IPS-20b (cell line): Measurements from ENCODE around the gene C10orf95.
A peak's percentile ranks its signal among the peaks of the same experiment; 100 is the strongest.

Source experiments
- H3K27ac ChIP-seq: one replicate; pipeline ENCODE4 v1.5.1; 2013; ENCODE audit warnings: low read length
- H3K27me3 ChIP-seq: 2 replicates; pipeline ENCODE4 v1.6.1; 2013; ENCODE audit warnings: mild to moderate bottlenecking, low read length, inconsistent platforms; ENCODE audit not compliant: insufficient read depth
- H3K36me3 ChIP-seq: 2 replicates; pipeline ENCODE4 v1.6.1; 2013; ENCODE audit warnings: low read depth, mild to moderate bottlenecking, inconsistent platforms, low read length, moderate library complexity; ENCODE audit not compliant: insufficient read depth
- H3K4me1 ChIP-seq: 2 replicates; pipeline ENCODE4 v1.6.1; 2013; ENCODE audit warnings: mild to moderate bottlenecking, control low read depth, inconsistent platforms, low read length, moderate library complexity; ENCODE audit not compliant: insufficient read depth
- H3K4me3 ChIP-seq: 2 replicates; pipeline ENCODE4 v1.5.1; 2013; ENCODE audit warnings: mild to moderate bottlenecking, low read length, inconsistent platforms
- H3K9ac ChIP-seq: 2 replicates; pipeline ENCODE4 v1.6.1; 2013; ENCODE audit warnings: low read depth, mild to moderate bottlenecking, inconsistent platforms, low read length, moderate library complexity
- H3K9me3 ChIP-seq: 2 replicates; pipeline ENCODE4 v1.6.1; 2013; ENCODE audit warnings: mild to moderate bottlenecking, low read depth, low read length, inconsistent platforms; ENCODE audit not compliant: insufficient read depth

C10orf95 gene

DNA sequence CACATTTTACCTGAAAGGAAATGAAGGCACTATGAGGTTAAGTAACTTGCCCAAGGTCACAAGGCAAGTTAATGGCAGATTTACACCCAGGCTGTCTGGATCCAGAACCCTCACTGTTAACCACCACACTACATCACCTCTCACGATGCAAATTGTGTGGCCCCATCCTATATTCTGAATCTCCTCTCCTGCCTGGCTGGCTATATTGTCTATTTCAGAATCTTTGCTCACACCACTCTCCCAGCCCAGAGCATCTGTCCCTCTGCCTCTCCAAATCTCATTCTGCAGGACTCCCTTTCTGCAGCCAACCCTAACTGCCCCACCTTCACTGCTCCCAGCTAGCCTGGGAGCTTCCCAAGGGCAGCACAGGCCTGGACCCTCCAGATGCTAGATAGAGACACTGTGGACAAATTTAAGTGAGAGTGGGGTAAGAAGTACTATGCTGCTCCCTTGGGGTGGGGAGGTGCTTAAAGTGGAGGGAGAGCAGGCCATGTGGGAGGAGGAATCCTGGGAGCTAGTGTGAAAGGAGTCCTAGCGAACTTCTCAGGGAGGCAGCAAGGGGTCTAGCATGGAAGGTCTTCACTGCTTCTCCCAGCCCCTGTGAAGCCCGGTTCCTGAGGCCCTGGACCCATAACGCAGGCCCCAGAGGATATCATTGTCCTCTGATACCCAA lies 19.8 kb downstream of the C10orf95 start:
- H3K4me1 ChIP-seq = peaks cover 11% of the 10 kb centered on the region
- H3K27me3 ChIP-seq = peaks cover 40% of the 10 kb centered on the region
- H3K9me3 ChIP-seq = no peaks in the 10 kb centered on the region
- H3K4me3 ChIP-seq = peak overlapping the region; percentile 98
- peak overlapping the region; percentile 97 for H3K9ac ChIP-seq
- no peaks in the 10 kb centered on the region for H3K36me3 ChIP-seq
- H3K27ac ChIP-seq = peak overlapping the region; percentile 76

DNA sequence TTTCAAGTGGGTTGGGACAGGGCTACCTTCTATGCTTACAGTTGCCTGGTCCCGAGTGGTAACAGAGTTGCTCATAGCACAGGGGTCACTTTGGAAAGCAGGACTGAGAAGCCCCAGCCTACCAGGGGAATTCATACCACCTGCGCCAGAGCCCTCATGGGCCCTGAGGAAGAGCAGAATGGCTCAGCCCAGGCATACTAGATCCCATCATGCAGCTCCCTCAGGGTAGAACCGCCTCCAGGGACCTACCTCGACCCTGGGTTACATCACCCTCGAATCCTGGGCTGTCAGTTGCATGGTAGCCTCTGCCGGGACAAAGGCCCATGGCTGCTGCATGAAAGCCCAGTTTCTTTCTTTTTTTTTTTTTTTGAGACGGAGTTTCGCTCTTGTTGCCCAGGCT lies 21.9 kb downstream of the C10orf95 start:
- peaks cover 18% of the 10 kb centered on the region for H3K27me3 ChIP-seq
- no peaks in the 10 kb centered on the region for H3K9me3 ChIP-seq
- no peaks in the 10 kb centered on the region for H3K36me3 ChIP-seq
- H3K27ac ChIP-seq = no peak overlapping the region
- H3K4me1 ChIP-seq = peaks cover 4% of the 10 kb centered on the region; the same call in 1 of the 2 replicates
- H3K9ac ChIP-seq = no peak overlapping the region
- H3K4me3 ChIP-seq = no peak overlapping the region

DNA sequence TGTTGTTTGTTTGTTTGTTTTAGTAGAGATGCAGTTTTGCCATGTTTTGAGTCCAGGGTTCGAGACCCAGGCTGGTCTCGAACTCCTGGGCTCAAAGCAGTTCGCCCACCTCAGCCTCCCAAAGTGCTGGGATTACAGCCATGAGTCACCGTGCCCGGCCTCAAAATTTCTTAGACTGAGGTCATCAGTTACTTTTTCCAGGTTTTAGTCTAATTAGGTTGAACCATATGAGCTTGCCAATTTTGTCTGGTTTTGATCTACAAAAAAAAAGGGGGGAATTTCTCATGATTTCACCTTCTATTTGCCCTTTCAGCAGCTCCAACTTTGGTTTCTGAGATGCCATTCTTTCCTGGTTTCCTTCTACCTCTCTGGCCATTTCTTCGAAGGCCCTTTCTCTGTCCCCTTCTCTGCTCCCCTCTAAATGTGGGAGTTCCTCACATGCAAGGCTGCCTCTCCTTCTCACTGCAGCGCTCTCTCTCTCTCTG lies 24.5 kb downstream of the C10orf95 start:
- Histone ChIP-seq H3K36me3 (peaks cover 13% of the 10 kb centered on the region), H3K4me1 (peaks cover 4% of the 10 kb centered on the region; the same call in 1 of the 2 replicates), H3K9ac (no peak overlapping the region), H3K4me3 (no peak overlapping the region), H3K27ac (no peak overlapping the region), H3K9me3 (no peaks in the 10 kb centered on the region), H3K27me3 (peaks cover 11% of the 10 kb centered on the region)

DNA sequence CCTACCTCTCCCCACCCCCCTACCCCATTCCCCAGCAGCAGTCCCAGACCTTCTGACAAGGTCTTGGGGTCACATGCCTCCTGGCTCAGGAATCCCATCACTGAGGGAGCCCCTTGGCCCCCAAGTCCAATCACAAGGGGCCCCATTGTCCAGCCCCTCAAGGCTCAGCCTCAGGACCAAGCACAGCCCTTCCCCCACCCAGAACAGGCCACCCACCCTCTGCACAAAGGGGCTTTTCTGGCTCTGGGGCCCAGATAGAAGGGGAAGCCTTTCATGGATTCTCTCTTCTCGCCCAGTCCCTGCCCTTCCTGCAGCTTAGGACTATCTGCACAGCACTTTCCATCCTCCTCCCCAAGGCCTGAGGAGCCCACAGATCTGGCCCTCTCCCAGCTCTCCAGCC lies 25.9 kb downstream of the C10orf95 start:
- H3K27me3 ChIP-seq = peaks cover 15% of the 10 kb centered on the region
- no peak overlapping the region for H3K9ac ChIP-seq
- H3K4me1 ChIP-seq = no peaks in the 10 kb centered on the region
- H3K4me3 ChIP-seq = no peak overlapping the region
- no peaks in the 10 kb centered on the region for H3K9me3 ChIP-seq
- H3K36me3 ChIP-seq = peaks cover 13% of the 10 kb centered on the region
- H3K27ac ChIP-seq = no peak overlapping the region

DNA sequence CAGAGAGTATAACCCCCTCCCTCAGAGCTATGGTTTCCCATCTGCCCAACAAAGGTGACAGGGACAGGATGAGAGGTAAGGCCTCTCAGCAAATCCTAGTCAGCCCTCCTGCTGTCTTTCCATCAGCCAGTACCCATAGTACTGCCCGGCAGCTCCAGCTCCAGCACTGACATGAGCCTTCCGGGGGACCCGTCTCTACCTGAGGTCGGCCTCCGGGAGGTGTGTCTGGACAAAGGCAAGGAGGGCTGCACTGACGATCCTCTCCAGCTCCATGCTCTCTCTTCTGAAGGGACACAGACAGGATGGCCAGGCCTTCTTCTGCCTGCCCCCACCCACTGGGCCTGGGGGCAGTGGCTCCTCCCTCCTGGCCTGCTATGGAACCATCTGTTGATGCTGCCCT lies 26.4 kb downstream of the C10orf95 start:
- Histone ChIP-seq H3K9ac (no peak overlapping the region), H3K4me1 (no peaks in the 10 kb centered on the region), H3K9me3 (no peaks in the 10 kb centered on the region), H3K27me3 (peaks cover 15% of the 10 kb centered on the region), H3K27ac (no peak overlapping the region), H3K4me3 (no peak overlapping the region), H3K36me3 (peaks cover 13% of the 10 kb centered on the region)

DNA sequence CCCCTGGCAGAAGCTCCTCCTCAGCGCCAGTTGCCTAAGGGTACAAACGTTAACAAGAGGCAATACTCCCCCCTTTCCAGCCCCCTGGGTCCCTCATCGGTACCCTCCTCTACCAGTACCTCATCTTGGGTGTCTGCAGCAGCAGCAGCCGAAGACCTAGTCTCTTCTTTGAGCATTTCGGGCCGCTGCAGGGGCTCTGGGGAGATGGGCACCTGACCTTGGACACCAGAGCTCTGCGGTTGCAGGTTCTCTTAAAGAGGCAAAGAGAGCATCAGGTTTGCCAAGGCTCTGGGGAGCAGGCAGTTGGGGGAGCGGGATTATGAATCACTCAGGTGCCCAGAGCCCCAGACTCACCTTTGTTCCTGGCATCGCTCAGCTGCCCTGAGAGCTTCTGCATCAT lies 27.2 kb downstream of the C10orf95 start:
- Histone ChIP-seq H3K9ac (no peak overlapping the region), H3K27ac (no peak overlapping the region)

DNA sequence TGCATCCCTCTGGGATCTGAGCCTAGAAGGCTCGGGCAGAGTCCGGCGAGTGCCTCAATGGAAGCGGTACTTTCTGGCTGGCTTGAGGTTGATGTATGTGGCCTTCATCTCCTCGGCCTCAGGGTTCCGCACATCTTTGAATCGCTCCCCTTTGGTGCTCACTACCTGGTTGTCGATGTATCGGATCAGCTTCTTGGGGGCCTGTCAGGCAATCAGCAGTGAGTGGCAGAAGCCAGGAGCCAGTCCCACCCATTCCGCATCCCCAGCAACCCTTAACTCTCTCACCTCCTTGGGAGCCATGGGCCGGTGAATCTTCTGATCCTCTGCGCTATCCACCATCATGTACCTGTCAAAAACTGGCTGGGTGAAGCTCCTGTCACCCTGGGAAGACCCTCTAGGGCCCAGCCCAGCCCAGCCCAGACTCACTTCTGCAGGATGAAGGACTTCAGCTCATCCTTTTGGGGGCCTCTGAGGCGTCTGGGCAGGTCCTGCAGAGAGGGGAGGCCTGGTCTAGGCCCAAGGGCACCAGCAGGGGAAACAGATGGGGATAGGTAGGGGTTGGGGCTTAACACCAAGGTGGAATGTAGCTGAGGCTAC lies 27.9 kb downstream of the C10orf95 start:
- Histone ChIP-seq H3K27me3 (peaks cover 20% of the 10 kb centered on the region), H3K9ac (no peak overlapping the region), H3K4me3 (no peak overlapping the region)

More for the DNA sequence above, 27.2 kb downstream of the C10orf95 start:
- Histone ChIP-seq H3K36me3 (peaks cover 13% of the 10 kb centered on the region), H3K4me1 (no peaks in the 10 kb centered on the region; the same call in 1 of the 2 replicates), H3K4me3 (no peak overlapping the region), H3K9me3 (no peaks in the 10 kb centered on the region), H3K27me3 (peaks cover 16% of the 10 kb centered on the region)

DNA sequence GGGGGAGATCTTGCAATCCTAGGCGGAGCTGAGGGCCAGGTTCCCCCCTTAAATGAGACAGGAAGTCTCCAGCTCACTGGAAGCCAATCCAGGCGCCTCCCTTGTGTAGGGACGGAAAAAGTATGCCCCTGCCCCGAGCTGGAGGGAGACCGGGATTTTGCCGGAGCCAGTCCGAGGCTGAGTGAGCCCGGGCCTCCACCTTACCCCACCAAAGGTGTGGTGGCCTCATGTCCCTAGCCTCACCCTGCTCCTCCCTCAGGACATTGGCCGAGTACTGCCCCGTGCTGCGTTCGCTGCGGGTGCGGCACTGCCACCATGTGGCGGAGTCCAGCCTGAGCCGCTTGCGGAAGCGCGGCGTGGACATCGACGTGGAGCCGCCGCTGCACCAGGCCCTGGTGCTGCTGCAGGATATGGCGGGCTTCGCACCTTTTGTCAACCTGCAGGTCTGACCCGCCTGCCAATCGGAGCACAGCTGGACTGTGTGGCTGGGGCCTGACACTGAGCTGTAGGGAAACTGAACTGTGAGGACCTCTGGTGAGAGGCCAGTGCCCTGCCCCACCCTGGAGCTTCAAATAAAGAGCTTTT lies 28.7 kb downstream of the C10orf95 start:
- Histone ChIP-seq H3K36me3 (peaks cover 13% of the 10 kb centered on the region), H3K9ac (no peak overlapping the region), H3K27ac (no peak overlapping the region), H3K4me1 (peaks cover 5% of the 10 kb centered on the region), H3K27me3 (peaks cover 28% of the 10 kb centered on the region), H3K4me3 (peak overlapping the region; percentile 90), H3K9me3 (no peaks in the 10 kb centered on the region)

More for the DNA sequence above, 27.9 kb downstream of the C10orf95 start:
- no peak overlapping the region for H3K27ac ChIP-seq
- H3K4me1 ChIP-seq = no peaks in the 10 kb centered on the region; the same call in 1 of the 2 replicates
- peaks cover 13% of the 10 kb centered on the region for H3K36me3 ChIP-seq
- H3K9me3 ChIP-seq = no peaks in the 10 kb centered on the region

DNA sequence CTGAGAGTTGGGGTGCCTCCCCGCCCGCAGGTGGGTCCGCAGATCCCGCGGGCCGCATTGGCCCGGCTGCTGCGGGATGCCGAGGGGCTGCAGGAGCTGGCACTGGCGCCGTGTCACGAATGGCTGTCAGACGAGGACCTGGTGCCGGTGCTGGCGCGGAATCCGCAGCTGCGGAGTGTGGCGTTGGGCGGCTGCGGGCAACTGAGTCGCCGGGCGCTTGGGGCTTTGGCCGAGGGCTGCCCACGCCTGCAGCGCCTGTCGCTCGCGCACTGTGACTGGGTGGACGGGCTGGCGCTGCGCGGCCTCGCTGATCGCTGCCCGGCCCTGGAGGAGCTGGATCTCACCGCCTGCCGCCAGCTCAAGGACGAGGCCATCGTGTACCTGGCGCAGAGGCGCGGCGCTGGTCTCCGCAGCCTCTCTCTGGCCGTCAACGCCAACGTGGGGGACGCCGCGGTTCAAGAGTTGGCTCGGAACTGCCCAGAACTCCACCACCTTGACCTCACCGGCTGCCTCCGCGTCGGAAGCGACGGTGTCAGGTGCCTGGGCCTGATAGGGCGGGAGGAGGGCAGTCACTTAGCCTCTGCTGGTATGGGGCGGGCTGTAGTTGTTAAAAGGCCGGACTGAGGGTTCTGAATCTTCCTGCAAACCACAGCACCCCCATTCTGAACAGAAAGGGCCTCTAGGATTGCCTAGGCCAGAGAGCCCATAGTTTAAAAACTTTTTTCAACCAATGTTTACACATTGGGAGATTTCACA lies 29.4 kb downstream of the C10orf95 start:
- H3K27me3 ChIP-seq = peaks cover 29% of the 10 kb centered on the region
- H3K4me1 ChIP-seq = peaks cover 5% of the 10 kb centered on the region
- no peak overlapping the region for H3K27ac ChIP-seq
- H3K4me3 ChIP-seq = peak overlapping the region; percentile 90
- H3K36me3 ChIP-seq = peaks cover 13% of the 10 kb centered on the region
- peak overlapping the region; percentile 79; the same call in 1 of the 2 replicates for H3K9ac ChIP-seq
- no peaks in the 10 kb centered on the region for H3K9me3 ChIP-seq

DNA sequence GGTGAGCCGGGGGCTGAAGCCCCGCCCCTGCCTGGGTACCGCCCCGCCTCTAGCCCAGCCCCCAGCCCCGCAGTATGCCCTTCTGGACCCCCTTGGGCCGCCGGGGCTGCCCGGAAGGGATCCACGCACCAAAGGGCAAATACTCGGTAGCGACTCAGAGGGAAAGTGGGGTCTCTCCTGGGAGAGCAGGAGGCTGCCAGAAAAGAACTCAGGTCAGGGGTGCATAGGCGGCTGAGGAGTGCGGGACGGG lies 29.9 kb downstream of the C10orf95 start:
- Histone ChIP-seq H3K27ac (no peak overlapping the region), H3K4me3 (peak overlapping the region; percentile 90), H3K9ac (peak overlapping the region; percentile 79; the same call in 1 of the 2 replicates), H3K27me3 (peaks cover 29% of the 10 kb centered on the region), H3K36me3 (peaks cover 13% of the 10 kb centered on the region), H3K9me3 (no peaks in the 10 kb centered on the region), H3K4me1 (peaks cover 5% of the 10 kb centered on the region)

DNA sequence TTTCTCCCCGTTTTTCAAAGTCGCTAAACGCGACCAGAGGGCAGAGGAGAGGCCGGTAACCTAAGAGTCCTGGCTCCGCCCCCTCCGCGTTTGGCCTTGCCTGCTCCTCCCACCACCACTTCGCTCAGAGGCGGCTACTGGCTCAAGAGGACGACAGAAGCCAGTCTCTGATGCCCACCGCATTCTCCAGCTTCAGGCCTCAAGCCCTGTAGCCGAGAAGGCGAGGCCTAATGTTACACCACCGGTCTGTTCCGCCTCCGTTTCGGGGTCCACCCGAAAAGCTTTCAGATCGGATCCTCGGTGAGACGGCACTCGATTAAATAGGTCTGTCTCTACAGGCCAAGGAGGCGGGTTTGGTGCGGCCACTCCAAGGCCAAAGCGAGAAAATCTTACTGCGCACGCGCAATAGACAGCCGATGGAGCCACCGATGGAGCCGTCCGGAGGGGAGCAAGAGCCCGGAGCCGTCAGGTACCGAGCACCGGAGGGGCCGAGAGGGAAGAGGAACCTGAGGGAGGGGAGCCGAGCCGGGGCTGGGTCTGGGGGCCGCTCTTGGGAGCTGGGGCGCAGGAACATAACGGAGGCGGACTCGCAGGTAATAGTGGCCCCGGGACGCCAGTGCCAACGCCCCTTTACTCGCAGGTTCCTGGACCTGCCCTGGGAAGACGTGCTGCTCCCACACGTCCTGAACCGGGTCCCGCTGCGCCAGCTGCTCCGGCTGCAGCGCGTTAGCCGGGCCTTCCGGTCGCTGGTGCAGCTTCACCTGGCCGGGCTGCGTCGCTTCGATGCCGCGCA lies 30.4 kb downstream of the C10orf95 start, which contains the start of gene FBXL15:
FBXL15 (plus strand) TSS at position 123 of the 793 bp plus-strand sequence; CDS start at position 417, 294 bp downstream.
- no peaks in the 10 kb centered on the region for H3K9me3 ChIP-seq
- peak within 1 kb of the TSS; percentile 90 for H3K4me3 ChIP-seq
- no peak within 1 kb of the TSS for H3K27ac ChIP-seq
- H3K27me3 ChIP-seq = peaks cover 29% of the 10 kb centered on the region
- peak within 1 kb of the TSS; percentile 79; the same call in 1 of the 2 replicates for H3K9ac ChIP-seq
- H3K4me1 ChIP-seq = peaks cover 5% of the 10 kb centered on the region
- H3K36me3 ChIP-seq = peaks cover 13% of the 10 kb centered on the region
